Spleen (tissue), 11 donors: ENCODE results near the gene DMAC2L. TPM values are rescaled to one million over a fixed set of nuclear protein-coding genes. Genes with fewer than 3 reads are reported as not detected.
"Not testable (repeated sequence)": the region's sequence is repeated elsewhere in the genome, so short reads cannot be mapped to it uniquely, and the experiment has no call there.

Source experiments
- DNase-seq: peaks from one replicate; pipeline ENCODE4 v3.0.0-alpha.2; 2020
- H3K27ac ChIP-seq, 8 donors: fragments of 200-600 bp; sonication (generic) in 7 of 8; 1 replicate in 4 of 8; 2 replicates in 4 of 8; pipeline versions ENCODE4 v1.5.0 to v1.8.0; 2016 to 2021; ENCODE audit warnings: inconsistent platforms in 4 of 8, mild to moderate bottlenecking in 4 of 8, moderate library complexity in 1 of 8
- H3K27me3 ChIP-seq, 7 donors: fragments of 200-600 bp; sonication (generic) in 6 of 7; replicated peaks in 1 of 7; 1 replicate in 4 of 7; 2 replicates in 3 of 7; pipeline versions ENCODE4 v1.5.0 to v1.8.0; 2016 to 2021; ENCODE audit warnings: inconsistent platforms in 3 of 7, mild to moderate bottlenecking in 1 of 7
- H3K36me3 ChIP-seq, 6 donors: fragments of 200-600 bp; sonication (generic) in 5 of 6; 1 replicate in 4 of 6; 2 replicates in 2 of 6; pipeline versions ENCODE4 v1.5.0 to v1.8.0; 2016 to 2021; ENCODE audit warnings: inconsistent platforms in 2 of 6
- H3K4me1 ChIP-seq, 6 donors: fragments of 200-600 bp; sonication (generic) in 5 of 6; 1 replicate in 3 of 6; 2 replicates in 3 of 6; pipeline versions ENCODE4 v1.5.0 to v1.8.0; 2016 to 2021; ENCODE audit warnings: inconsistent platforms in 3 of 6
- H3K4me3 ChIP-seq, 8 donors: fragments of 200-600 bp; sonication (generic) in 7 of 8; 1 replicate in 4 of 8; 2 replicates in 4 of 8; pipeline versions ENCODE4 v1.5.0 to v1.8.0; 2016 to 2021; ENCODE audit warnings: inconsistent platforms in 4 of 8, mild to moderate bottlenecking in 4 of 8, moderate library complexity in 2 of 8
- H3K9me3 ChIP-seq, 8 donors: fragments of 200-600 bp; sonication (generic) in 7 of 8; 1 replicate in 4 of 8; 2 replicates in 4 of 8; pipeline versions ENCODE4 v1.5.0 to v1.8.0; 2016 to 2021; ENCODE audit warnings: inconsistent platforms in 4 of 8
- POLR2A ChIP-seq, 3 donors: fragments of 450-650 bp; IDR thresholded peaks; one replicate each; pipeline ENCODE4 v1.5.1; 2017; ENCODE audit warnings: antibody characterized with exemption in 3 of 3, mild to moderate bottlenecking in 1 of 3
- POLR2AphosphoS5 ChIP-seq, 3 donors: sonication (generic); formaldehyde crosslinking; IDR thresholded peaks; one replicate each; pipeline ENCODE4 v1.5.1; 2017; ENCODE audit warnings: antibody characterized with exemption in 3 of 3
- WGBS, 5 donors: extraction: QIAGEN DNeasy Blood & Tissue Kit in 3 of 5; methylation state at CpG; one replicate each; pipeline versions ENCODE4 v1.1.5 to v1.1.7; 2013 to 2018; 5-methylcytosine and 5-hydroxymethylcytosine counted together
- intact Hi-C: fragments of 100-400 bp; cut with DNase I; formaldehyde crosslinking; loops from one replicate; pipeline ENCODE4 v1.15.0; 2023; ENCODE audit warnings: low total_unique reads
- polyA plus RNA-seq, 3 donors: library from polyadenylated mRNA; stranded (reverse); fragments of 200-250 nt; gene quantifications; one replicate each; pipeline ENCODE4 v1.2.1, GENCODE V29; 2013
- total RNA-seq, 7 donors: library from RNA; depleted of rRNA in 3 of 7; stranded (reverse); fragments of >200 nt in 3 of 7; fragmentation: NEBNext Ultra II Directional in 4 of 7; extraction: Animal tissue kit (Norgen Biotek cat#: 25700) in 4 of 7; gene quantifications; one replicate each; pipeline versions ENCODE4 v1.1.0 to v1.2.1, GENCODE V29; 2016 to 2021
- TF ChIP-seq, protein P1 (sequence below), 11 experiments: fragments of 200-600 bp in 7 of 11; fragments of 450-650 bp in 4 of 11; sonication (generic) in 4 of 11; IDR thresholded peaks in 8 of 11; conservative IDR thresholded peaks in 3 of 11; 1 replicate in 7 of 11; 2 replicates in 4 of 11; pipeline versions ENCODE4 v1.4.0 to v1.8.0; 2016 to 2021; ENCODE audit warnings: antibody characterized with exemption in 11 of 11, inconsistent platforms in 4 of 11, mild to moderate bottlenecking in 1 of 11
- donor health status: healthy with polysubstance abuse.
- donor health status: DM: no; HTN: no; CAD: no; lungs with moderate emphysema.
- donor health status: DM: no; HTN: no; CAD: no.
- donor health status: Bipolar disorder and iron deficiency.
- donor health status: healthy.
- donor health status: DM: no; HTN: no; CAD: no.
- donor health status: DM: yes; HTN: yes; CAD: no.

DMAC2L gene
- total and polyA plus RNA-seq, 10 donors, result 10.0 to 24.7 (median 18.5) TPM

DNA sequence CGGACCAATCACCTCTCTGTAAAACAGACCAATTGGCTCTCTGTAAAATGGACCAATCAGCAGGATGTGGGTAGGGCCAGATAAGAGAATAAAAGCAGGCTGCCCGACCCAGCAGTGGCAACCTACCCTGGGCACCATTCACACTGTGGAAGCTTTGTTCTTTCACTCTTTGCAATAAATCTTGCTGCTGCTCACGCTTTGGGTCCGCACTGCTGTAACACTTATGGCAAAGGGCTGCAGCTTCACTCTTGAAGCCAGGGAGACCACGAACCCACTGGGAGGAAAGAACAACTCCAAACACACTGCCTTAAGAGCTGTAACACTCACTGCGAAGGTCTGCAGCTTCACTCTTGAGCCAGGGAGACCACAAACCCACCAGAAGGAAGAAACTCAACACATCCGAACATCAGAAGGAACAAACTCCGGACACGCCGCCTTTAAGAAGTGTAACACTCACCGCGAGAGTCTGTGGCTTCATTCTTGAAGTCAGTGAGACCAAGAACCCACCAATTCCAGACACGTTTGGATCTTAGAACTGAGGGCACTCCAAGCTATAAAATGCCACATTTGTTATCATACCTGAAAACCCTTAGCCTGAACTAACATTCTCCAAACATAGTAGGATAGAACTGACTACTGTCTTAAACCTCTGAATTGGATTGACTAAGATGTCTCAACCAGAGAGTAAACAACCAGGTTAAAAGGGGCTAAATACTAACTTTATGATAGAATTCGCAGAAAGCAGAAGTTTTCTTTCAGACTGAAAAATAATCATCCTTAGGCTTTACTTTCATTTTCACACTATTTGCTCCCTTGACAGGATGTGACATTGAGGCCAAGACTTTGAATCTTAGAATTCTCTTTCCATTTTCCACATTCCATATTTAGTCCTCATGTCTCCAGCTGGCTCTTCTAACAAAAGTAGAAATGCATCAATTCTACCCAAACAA is 50.9 kb downstream of the DMAC2L start:
- intact Hi-C loops, result no loop called here

DNA sequence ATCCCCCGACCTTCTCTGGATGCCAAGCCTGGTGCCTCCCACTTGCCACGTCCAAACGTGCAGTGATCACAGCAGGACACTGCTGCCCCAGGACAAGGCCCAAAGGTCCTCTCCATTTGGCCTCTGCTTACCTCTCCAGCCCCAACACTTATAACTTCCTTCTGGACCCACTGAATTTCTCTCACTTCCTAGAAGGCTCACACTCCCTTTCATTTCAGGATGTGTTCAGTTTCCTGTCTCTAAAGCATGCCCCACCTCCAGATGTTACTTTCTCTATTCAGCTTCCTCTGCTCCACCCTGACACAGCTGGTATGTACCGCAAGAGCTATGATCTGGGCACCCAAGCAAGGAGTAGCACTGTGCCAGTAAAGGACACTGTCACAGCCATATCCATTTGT is 51.6 kb downstream of the DMAC2L start:
- peak overlapping the region; percentile 70 to 94 (median 86) for H3K27ac ChIP-seq
- DNase-seq, result peak; percentile 76

More for the DNA sequence above, 50.9 kb downstream of the DMAC2L start:
- peak in 2 of 3 donors; percentile 39 to 80 for TF ChIP-seq POLR2AphosphoS5 (IDR thresholded peaks at IDR 0.05)
- no peak for TF ChIP-seq POLR2A (IDR thresholded peaks at IDR 0.05)
- TF ChIP-seq, protein P1, sequence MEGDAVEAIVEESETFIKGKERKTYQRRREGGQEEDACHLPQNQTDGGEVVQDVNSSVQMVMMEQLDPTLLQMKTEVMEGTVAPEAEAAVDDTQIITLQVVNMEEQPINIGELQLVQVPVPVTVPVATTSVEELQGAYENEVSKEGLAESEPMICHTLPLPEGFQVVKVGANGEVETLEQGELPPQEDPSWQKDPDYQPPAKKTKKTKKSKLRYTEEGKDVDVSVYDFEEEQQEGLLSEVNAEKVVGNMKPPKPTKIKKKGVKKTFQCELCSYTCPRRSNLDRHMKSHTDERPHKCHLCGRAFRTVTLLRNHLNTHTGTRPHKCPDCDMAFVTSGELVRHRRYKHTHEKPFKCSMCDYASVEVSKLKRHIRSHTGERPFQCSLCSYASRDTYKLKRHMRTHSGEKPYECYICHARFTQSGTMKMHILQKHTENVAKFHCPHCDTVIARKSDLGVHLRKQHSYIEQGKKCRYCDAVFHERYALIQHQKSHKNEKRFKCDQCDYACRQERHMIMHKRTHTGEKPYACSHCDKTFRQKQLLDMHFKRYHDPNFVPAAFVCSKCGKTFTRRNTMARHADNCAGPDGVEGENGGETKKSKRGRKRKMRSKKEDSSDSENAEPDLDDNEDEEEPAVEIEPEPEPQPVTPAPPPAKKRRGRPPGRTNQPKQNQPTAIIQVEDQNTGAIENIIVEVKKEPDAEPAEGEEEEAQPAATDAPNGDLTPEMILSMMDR (IDR thresholded peaks at IDR 0.05 in 8 of 11, conservative IDR thresholded peaks at IDR 0.05 in 3 of 11), result no peak
- Histone ChIP-seq H3K9me3 (no peaks in the 10 kb centered on the region), H3K27me3 (no peaks in the 10 kb centered on the region), H3K4me1 (peaks cover 11 to 61% (median 37%) of the 10 kb centered on the region in 6 donors), H3K27ac (peak overlapping the region; percentile 70 to 94 (median 86)), H3K36me3 (peaks cover 0 to 10% (median 1%) of the 10 kb centered on the region in 6 donors), H3K4me3 (peak overlapping the region; percentile 6 to 71 (median 36))
- 29 to 44% (median 33%) methylated on average over 14 of the region's 14 CpGs for WGBS, 5 donors
- peak; percentile 74 for DNase-seq

DNA sequence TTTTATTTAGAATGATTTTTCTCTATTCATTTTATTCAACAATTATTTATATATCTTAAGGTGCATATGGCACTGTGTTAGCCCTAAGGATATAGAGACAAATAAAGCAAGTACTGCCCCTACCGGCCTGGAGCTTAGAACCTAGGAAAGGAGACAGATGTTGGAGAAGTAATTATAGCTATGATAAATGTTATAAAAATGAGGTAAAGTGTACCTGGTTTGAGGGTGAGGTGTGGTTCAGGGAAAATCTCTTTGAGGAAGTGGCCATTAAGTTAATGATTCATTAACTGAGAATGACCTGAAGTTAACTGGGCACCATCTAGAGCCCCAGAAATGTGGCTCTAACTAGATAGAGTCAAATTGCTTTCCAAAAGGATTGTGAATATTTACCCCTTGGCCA is 52.7 kb downstream of the DMAC2L start:
- WGBS, 5 donors, result 90 to 96% (median 94%) methylated on average over 1 of the region's 1 CpG
- no peaks in the 10 kb centered on the region for H3K9me3 ChIP-seq
- peaks cover 11 to 61% (median 37%) of the 10 kb centered on the region in 6 donors for H3K4me1 ChIP-seq
- H3K27me3 ChIP-seq, result no peaks in the 10 kb centered on the region
- TF ChIP-seq, protein P1 (IDR thresholded peaks at IDR 0.05 in 8 of 11, conservative IDR thresholded peaks at IDR 0.05 in 3 of 11), result no peak
- TF ChIP-seq POLR2A (IDR thresholded peaks at IDR 0.05) (no peak), POLR2AphosphoS5 (IDR thresholded peaks at IDR 0.05) (no peak)
- peak overlapping the region in 7 of 8 donors; percentile 70 to 94 (median 89) for H3K27ac ChIP-seq
- no peaks in the 10 kb centered on the region for H3K36me3 ChIP-seq
- no peak for DNase-seq
- no peak overlapping the region for H3K4me3 ChIP-seq
- intact Hi-C loops, result no loop called here

More for the DNA sequence above, 51.6 kb downstream of the DMAC2L start:
- TF ChIP-seq POLR2A (IDR thresholded peaks at IDR 0.05) (no peak), POLR2AphosphoS5 (IDR thresholded peaks at IDR 0.05) (peak in 2 of 3 donors; percentile 69 to 87)
- TF ChIP-seq, protein P1 (IDR thresholded peaks at IDR 0.05 in 8 of 11, conservative IDR thresholded peaks at IDR 0.05 in 3 of 11), result peak in 1 of 11 experiments; percentile 16
- peaks cover 11 to 61% (median 37%) of the 10 kb centered on the region in 6 donors for H3K4me1 ChIP-seq
- peak overlapping the region; percentile 6 to 71 (median 36) for H3K4me3 ChIP-seq
- intact Hi-C loops, result no loop called here
- no peaks in the 10 kb centered on the region for H3K9me3 ChIP-seq
- H3K36me3 ChIP-seq, result peaks cover 0 to 4% (median 0%) of the 10 kb centered on the region in 6 donors
- 1 to 6% (median 3%) methylated on average over 4 of the region's 4 CpGs for WGBS, 5 donors
- no peaks in the 10 kb centered on the region for H3K27me3 ChIP-seq

DNA sequence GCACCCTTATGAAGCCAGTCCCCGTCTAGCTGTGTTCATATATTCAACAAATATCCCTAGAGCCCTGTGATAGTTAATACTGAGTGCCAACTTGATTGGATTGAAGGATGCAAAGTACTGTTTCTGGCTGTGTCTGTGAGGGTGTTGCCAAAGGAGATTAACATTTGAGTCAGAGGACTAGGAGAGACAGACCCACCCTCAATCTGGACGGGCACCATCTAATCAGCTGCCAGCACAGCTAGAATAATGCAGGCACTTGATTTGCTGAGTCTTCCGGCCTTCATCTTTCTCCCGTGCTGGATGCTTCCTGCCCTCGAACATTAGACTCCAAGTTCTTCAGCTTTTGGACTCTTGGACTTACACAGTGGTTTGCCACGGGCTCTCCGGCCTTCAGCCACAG is 53.4 kb downstream of the DMAC2L start:
- H3K27me3 ChIP-seq, H3K4me3 ChIP-seq, intact Hi-C loops, DNase-seq, H3K36me3 ChIP-seq, H3K9me3 ChIP-seq: not testable (repeated sequence)
- WGBS, 5 donors, result 79 to 88% (median 81%) methylated on average over 7 of the region's 7 CpGs
- H3K4me1 ChIP-seq, result peaks cover 11 to 61% (median 37%) of the 10 kb centered on the region in 6 donors
- H3K27ac ChIP-seq, result peak overlapping the region in 7 of 8 donors; percentile 19 to 94 (median 70)
